GM12878 (cell line): ENCODE measurements around the gene ENOPH1.

Source experiments
- POLR2A ChIP-seq: IDR thresholded peaks from 2 replicates; pipeline ENCODE4 v1.6.1; 2011; ENCODE audit warnings: low read depth, mild to moderate bottlenecking, low read length
- TF ChIP-seq, protein P1 (sequence below): fragments of 450-650 bp; IDR thresholded peaks from 2 replicates; pipeline ENCODE4 v1.6.1; 2018; ENCODE audit warnings: mild to moderate bottlenecking, low read depth, moderate library complexity; ENCODE audit not compliant: partially characterized antibody

DNA sequence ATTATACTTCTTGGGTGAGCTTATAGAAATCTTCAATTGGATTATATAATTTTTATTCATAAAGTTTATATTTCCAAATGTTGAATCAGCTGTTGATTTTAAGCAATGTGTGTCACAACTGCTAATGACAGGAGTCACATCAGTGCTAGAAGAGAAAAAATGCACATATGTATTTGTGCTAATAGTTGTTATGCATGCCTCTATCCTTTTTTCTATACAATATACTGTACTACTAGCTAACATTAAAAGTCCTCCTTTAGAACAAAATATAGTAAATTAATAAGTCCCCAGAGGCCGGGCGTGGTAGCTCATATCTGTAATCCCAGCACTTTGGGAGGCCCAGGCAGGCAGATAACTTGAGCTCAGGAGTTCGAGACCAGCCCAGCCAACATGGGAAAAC is 32.9 kb upstream of the ENOPH1 start:
- TF ChIP-seq POLR2A = no peak
- TF ChIP-seq, protein P1, sequence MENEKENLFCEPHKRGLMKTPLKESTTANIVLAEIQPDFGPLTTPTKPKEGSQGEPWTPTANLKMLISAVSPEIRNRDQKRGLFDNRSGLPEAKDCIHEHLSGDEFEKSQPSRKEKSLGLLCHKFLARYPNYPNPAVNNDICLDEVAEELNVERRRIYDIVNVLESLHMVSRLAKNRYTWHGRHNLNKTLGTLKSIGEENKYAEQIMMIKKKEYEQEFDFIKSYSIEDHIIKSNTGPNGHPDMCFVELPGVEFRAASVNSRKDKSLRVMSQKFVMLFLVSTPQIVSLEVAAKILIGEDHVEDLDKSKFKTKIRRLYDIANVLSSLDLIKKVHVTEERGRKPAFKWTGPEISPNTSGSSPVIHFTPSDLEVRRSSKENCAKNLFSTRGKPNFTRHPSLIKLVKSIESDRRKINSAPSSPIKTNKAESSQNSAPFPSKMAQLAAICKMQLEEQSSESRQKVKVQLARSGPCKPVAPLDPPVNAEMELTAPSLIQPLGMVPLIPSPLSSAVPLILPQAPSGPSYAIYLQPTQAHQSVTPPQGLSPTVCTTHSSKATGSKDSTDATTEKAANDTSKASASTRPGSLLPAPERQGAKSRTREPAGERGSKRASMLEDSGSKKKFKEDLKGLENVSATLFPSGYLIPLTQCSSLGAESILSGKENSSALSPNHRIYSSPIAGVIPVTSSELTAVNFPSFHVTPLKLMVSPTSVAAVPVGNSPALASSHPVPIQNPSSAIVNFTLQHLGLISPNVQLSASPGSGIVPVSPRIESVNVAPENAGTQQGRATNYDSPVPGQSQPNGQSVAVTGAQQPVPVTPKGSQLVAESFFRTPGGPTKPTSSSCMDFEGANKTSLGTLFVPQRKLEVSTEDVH = no peak
